ENCODE results near the gene CADM2. TPM values are rescaled to one million over a fixed set of nuclear protein-coding genes. Genes with fewer than 3 reads are reported as not detected.

The CADM2 gene
- total RNA-seq, 1 donor from 2014 or later: 2.9 TPM

- H3K4me3 Mint-ChIP-seq (ENCODE audit: unreplicated experiment): no peak overlapping the region
- Histone ChIP-seq H3K4me3 (ENCODE audit: insufficient read depth, low read depth, low read length) (no peak overlapping the region), H3K4me1 (ENCODE audit: insufficient read depth, low read length) (no peaks in the 10 kb centered on the region), H3K4me2 (ENCODE audit: low read length) (no peak overlapping the region), H3K27me3 (ENCODE audit: insufficient read depth, low read length) (no peaks in the 10 kb centered on the region), H3K36me3 (ENCODE audit: insufficient read depth, low read length) (no peaks in the 10 kb centered on the region), H3K79me2 (ENCODE audit: insufficient read depth, low read length) (no peaks in the 10 kb centered on the region), H3K9me3 (ENCODE audit: insufficient read depth, low read depth, low read length) (no peaks in the 10 kb centered on the region), H2AFZ (ENCODE audit: low read depth, low read length) (no peak overlapping the region), H3K27ac (ENCODE audit: low read depth, low read length) (no peak overlapping the region), H4K20me1 (ENCODE audit: insufficient read depth, low read length) (no peaks in the 10 kb centered on the region), H3K9ac (ENCODE audit: low read length) (no peak overlapping the region)
- TF ChIP-seq EZH2 (IDR thresholded peaks at IDR 0.05; ENCODE audit: insufficient read depth, low read length) (no peak), CTCF (IDR thresholded peaks at IDR 0.05; ENCODE audit: insufficient read depth, low read depth, low read length) (no peak)
- H3K27me3 Mint-ChIP-seq (ENCODE audit: low read depth, unreplicated experiment): no peaks in the 10 kb centered on the region
- no peaks in the 10 kb centered on the region for H3K4me1 Mint-ChIP-seq (ENCODE audit: low read depth, unreplicated experiment)
- no peak for DNase-seq (ENCODE audit: low read depth)
- no peaks in the 10 kb centered on the region for H3K36me3 Mint-ChIP-seq (ENCODE audit: low read depth, unreplicated experiment)
- FAIRE-seq: no peak
- no peaks in the 10 kb centered on the region for H3K9me3 Mint-ChIP-seq (ENCODE audit: unreplicated experiment)
- H3K27ac Mint-ChIP-seq (ENCODE audit: unreplicated experiment): no peak overlapping the region
Observed at GRCh38 chr3:85387913-85388505, 429.2 kb downstream of the CADM2 start.

GRCh38 chr3:85394424-85394823 is 435.6 kb downstream of the CADM2 start:
- Histone ChIP-seq H3K4me1 (ENCODE audit: insufficient read depth, low read length) (no peaks in the 10 kb centered on the region), H3K27me3 (ENCODE audit: insufficient read depth, low read length) (no peaks in the 10 kb centered on the region), H3K4me3 (ENCODE audit: insufficient read depth, low read depth, low read length) (no peak overlapping the region), H2AFZ (ENCODE audit: low read depth, low read length) (no peak overlapping the region), H3K9me3 (ENCODE audit: insufficient read depth, low read depth, low read length) (no peaks in the 10 kb centered on the region), H3K4me2 (ENCODE audit: low read length) (no peak overlapping the region), H3K9ac (ENCODE audit: low read length) (no peak overlapping the region), H3K27ac (ENCODE audit: low read depth, low read length) (no peak overlapping the region), H3K36me3 (ENCODE audit: insufficient read depth, low read length) (no peaks in the 10 kb centered on the region), H3K79me2 (ENCODE audit: insufficient read depth, low read length) (no peaks in the 10 kb centered on the region), H4K20me1 (ENCODE audit: insufficient read depth, low read length) (no peaks in the 10 kb centered on the region)
- DNase-seq (ENCODE audit: low read depth) (no peak), FAIRE-seq (no peak)
- TF ChIP-seq EZH2 (IDR thresholded peaks at IDR 0.05; ENCODE audit: insufficient read depth, low read length) (no peak), CTCF (IDR thresholded peaks at IDR 0.05; ENCODE audit: insufficient read depth, low read depth, low read length) (no peak)
- no peak overlapping the region for H3K27ac Mint-ChIP-seq (ENCODE audit: unreplicated experiment)
- H3K9me3 Mint-ChIP-seq (ENCODE audit: unreplicated experiment): no peaks in the 10 kb centered on the region
- H3K27me3 Mint-ChIP-seq (ENCODE audit: low read depth, unreplicated experiment): no peaks in the 10 kb centered on the region
- no peak overlapping the region for H3K4me3 Mint-ChIP-seq (ENCODE audit: unreplicated experiment)
- no peaks in the 10 kb centered on the region for H3K36me3 Mint-ChIP-seq (ENCODE audit: low read depth, unreplicated experiment)
- H3K4me1 Mint-ChIP-seq (ENCODE audit: low read depth, unreplicated experiment): no peaks in the 10 kb centered on the region

GRCh38 chr3:85397434-85397833 is 438.6 kb downstream of the CADM2 start:
- Mint-ChIP-seq H3K4me1 (ENCODE audit: low read depth, unreplicated experiment) (no peaks in the 10 kb centered on the region), H3K27ac (ENCODE audit: unreplicated experiment) (no peak overlapping the region)
- no peak for FAIRE-seq

More at GRCh38 chr3:85397434-85397833, 438.6 kb downstream of the CADM2 start:
- DNase-seq (ENCODE audit: low read depth): no peak
- no peak overlapping the region for H3K4me3 ChIP-seq (ENCODE audit: insufficient read depth, low read depth, low read length)
- H3K27ac ChIP-seq (ENCODE audit: low read depth, low read length): no peak overlapping the region
- no peak for TF ChIP-seq CTCF (IDR thresholded peaks at IDR 0.05; ENCODE audit: insufficient read depth, low read depth, low read length)
- no peak for TF ChIP-seq EZH2 (IDR thresholded peaks at IDR 0.05; ENCODE audit: insufficient read depth, low read length)
- no peaks in the 10 kb centered on the region for H4K20me1 ChIP-seq (ENCODE audit: insufficient read depth, low read length)
- Mint-ChIP-seq H3K4me3 (ENCODE audit: unreplicated experiment) (no peak overlapping the region), H3K9me3 (ENCODE audit: unreplicated experiment) (no peaks in the 10 kb centered on the region), H3K36me3 (ENCODE audit: low read depth, unreplicated experiment) (no peaks in the 10 kb centered on the region), H3K27me3 (ENCODE audit: low read depth, unreplicated experiment) (no peaks in the 10 kb centered on the region)
- no peaks in the 10 kb centered on the region for H3K9me3 ChIP-seq (ENCODE audit: insufficient read depth, low read depth, low read length)
- no peaks in the 10 kb centered on the region for H3K79me2 ChIP-seq (ENCODE audit: insufficient read depth, low read length)
- no peak overlapping the region for H3K4me2 ChIP-seq (ENCODE audit: low read length)
- no peaks in the 10 kb centered on the region for H3K27me3 ChIP-seq (ENCODE audit: insufficient read depth, low read length)
- H3K9ac ChIP-seq (ENCODE audit: low read length): no peak overlapping the region
- no peak overlapping the region for H2AFZ ChIP-seq (ENCODE audit: low read depth, low read length)
- no peaks in the 10 kb centered on the region for H3K36me3 ChIP-seq (ENCODE audit: insufficient read depth, low read length)
- H3K4me1 ChIP-seq (ENCODE audit: insufficient read depth, low read length): no peaks in the 10 kb centered on the region
